ENCODE measurements around the gene COL4A5. TPM values are rescaled to one million over a fixed set of nuclear protein-coding genes. Genes with fewer than 3 reads are reported as not detected.

COL4A5 gene
- total RNA-seq, 1 donor from 2014 or later, result 111 TPM

GRCh38 chrX:108740299-108740774, 300.7 kb downstream of the COL4A5 start:
- Mint-ChIP-seq H3K27me3 (ENCODE audit: low read depth) (peaks cover 72% of the 10 kb centered on the region), H3K4me1 (peaks cover 4% of the 10 kb centered on the region), H3K27ac (ENCODE audit: unreplicated experiment) (no peak overlapping the region), H3K36me3 (ENCODE audit: low read depth) (no peaks in the 10 kb centered on the region), H3K9me3 (no peaks in the 10 kb centered on the region), H3K4me3 (no peak overlapping the region)
- no peak for TF ChIP-seq CTCF (conservative IDR thresholded peaks at IDR 0.05)
- DNase-seq (ENCODE audit: low read depth, low spot score), result no peak

Other genes starting within 250 kb of the COL4A5 start
- 21.5 and 22.6 TPM in 2 replicates for gene COL4A6, start 1.4 kb upstream of the COL4A5 start, total RNA-seq

All from neural crest cell (in vitro differentiated cells).